Inferior parietal cortex (tissue), 1 donor: ENCODE results near the gene OR5AL1.
"Not testable (repeated sequence)": the region's sequence is repeated elsewhere in the genome, so short reads cannot be mapped to it uniquely, and the experiment has no call there.

Experiments
- DNase-seq: peaks from one replicate; pipeline ENCODE4 v3.0.0-alpha.2; 2016; ENCODE audit errors: extremely low spot score

The OR5AL1 gene

GRCh38 chr11:56412396-56412795 lies at the start of gene OR5AL1:
Gene OR5AL1, plus strand, starts transcription at chr11:56412696.
- DNase-seq, result no peak

GRCh38 chr11:56375324-56375723 lies 37.2 kb upstream of the OR5AL1 start, which contains the start of gene OR8U1:
Gene OR8U1, plus strand, starts transcription at chr11:56375624. Its CDS starts 0 bp downstream, at chr11:56375624.
- DNase-seq, result no peak

DNA sequence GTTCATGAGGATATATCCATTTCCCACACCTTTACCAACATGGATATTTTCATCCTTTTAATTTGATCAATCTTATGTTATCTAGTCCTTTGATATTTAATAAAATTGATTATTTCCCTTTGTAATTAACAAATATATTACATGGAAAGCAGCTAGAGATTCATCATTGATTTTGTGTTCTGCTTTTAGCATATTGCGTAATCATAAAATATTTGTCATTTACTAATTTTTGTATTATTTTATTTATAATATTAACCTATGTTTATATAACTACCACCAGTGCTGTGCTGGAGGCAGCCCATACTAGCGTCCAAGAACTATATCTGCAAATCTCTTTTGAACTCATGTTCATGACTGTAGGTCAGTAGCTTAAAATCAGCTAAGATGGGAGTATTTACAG lies 32.4 kb upstream of the OR5AL1 start:
- DNase-seq, result no peak

DNA sequence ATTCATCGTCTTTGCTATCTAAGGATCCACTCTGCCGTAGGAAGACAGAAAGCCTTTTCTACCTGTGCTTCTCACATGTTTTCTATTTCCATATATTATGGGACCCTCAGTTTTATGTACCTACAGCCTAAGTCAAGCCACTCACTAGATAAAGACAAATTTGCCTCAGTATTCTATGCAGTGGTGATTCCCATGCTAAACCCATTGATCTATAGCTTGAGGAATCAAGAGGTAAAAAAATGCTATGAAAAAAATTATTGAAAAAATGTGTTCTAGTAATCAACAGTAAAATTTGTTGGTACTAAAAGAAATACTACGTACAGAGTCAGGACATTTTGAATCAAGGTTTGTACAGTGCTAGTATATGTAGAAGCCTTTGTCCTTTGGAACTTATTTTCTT lies 18.1 kb upstream of the OR5AL1 start:
- no peak for DNase-seq

GRCh38 chr11:56396047-56396446 lies 16.4 kb upstream of the OR5AL1 start:
- DNase-seq, result no peak

- DNase-seq, result not testable (repeated sequence)
These were observed 10.5 kb upstream of the OR5AL1 start for GRCh38 chr11:56401858-56402461.

DNA sequence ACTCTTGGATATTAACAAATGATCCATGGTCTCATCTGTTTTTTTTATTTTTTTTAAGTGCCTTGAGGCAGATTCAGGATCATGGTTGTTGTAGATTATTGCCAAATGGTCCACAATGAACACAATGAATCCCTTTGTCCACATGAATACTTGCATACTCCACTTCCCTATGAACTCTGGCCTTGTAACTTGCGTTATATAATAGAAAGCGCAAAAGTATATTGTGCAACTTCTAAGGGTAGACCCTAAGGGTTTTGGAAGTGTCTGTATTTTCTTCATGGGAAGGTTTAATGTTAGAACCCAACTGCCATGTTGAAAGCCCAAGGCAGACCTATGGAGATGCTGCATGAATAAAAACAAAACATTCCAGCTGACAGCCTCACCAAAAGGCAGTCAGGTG lies 8.1 kb upstream of the OR5AL1 start:
- DNase-seq, result no peak

GRCh38 chr11:56410801-56411200 lies 1.7 kb upstream of the OR5AL1 start:
- DNase-seq, result no peak

GRCh38 chr11:56453521-56453920 lies 41.0 kb downstream of the OR5AL1 start:
- DNase-seq, result no peak

DNA sequence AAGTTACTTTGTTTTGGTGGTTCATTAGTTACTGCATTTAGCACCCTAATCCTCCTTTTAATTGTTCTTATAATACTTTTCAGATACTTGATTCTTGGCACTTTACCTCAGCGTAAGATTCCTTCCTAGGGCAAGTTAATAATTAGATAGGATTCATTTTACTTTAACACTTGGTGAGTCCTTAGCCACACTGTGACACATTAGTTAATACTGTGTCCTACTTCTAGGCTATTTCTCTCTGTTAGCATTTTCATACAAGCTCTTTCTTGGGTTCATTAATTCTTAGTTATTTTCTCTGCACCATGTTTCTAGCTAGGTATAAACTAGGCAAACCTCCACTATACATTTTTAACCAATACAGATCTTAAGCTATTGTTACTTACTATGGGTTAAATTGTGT lies 44.6 kb downstream of the OR5AL1 start:
- no peak for DNase-seq
